ENCODE measurements around the gene A1BG.
"Not testable (repeated sequence)": the region's sequence is repeated elsewhere in the genome, so short reads cannot be mapped to it uniquely, and the experiment has no call there.

A1BG gene

GRCh38 chr19:58334691-58335249, 18.5 kb downstream of the A1BG start:
- no peak for DNase-seq

DNA sequence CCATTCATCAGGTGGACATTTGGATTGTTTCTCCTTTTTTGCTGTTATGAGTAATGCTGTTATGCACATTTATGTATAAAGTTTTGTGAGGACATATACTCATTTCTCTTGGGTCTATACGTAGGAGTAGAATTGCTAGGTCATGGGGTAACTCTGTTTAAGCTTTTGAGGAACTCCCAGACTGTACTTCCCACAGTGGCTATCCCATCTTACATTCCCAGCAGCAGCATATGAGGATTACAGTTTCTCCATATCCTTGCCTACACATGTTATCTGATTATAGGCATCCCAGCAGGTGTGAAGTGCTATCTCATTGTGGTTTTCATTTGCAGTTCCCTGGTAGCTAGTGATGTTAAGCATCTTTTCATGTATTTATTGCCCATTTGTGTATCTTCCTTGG, 20.6 kb downstream of the A1BG start:
- DNase-seq = no peak

- no peak for DNase-seq
These were observed 22.8 kb downstream of the A1BG start for GRCh38 chr19:58330458-58330857.

GRCh38 chr19:58328999-58329398, 24.3 kb downstream of the A1BG start:
- DNase-seq = peak; percentile 4

DNA sequence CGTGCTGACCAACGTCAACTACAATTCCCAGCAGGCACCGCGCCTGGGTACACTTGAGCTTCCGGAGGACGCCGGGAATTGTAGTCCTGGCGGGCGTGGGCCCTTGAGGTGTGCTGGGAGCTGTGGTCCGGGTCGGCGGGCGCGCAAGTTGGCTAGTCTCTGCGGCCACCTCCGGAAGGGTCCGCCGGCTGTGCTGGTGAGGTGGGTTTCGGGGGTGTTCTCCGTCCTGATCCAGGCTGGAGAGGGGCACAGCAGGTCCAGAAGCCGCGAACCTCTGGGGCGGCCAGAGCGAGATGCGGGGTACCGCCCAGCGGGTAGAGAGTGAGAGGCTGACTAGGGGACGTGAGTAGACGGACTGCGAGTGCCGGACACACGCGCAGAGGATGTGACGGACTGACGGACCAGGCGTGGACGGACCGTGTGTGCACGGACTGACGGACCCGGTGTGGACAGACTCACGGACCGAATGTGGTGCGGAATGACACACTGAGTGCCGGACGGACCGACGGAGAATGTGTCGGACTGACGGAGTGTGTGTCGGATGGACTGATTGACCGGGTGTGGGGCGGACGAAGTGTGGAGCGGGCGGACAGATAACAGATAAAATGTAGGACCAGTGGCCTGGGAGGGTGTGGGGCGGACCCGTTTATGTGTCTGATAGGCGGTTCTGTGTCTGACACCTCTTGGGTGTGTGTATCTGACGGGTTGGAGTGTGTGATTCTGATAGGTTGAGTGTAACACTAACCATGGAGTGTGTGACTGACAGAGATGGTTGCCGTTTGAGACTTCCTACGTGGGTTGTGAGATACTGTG, 26.2 kb downstream of the A1BG start, which contains the start of gene ZSCAN22:
Gene ZSCAN22, plus strand, starts transcription at position 81 of the 813 bp plus-strand sequence. CDS start 7,809 bp downstream, outside the sequence.
- peak; percentile 80 for DNase-seq

DNA sequence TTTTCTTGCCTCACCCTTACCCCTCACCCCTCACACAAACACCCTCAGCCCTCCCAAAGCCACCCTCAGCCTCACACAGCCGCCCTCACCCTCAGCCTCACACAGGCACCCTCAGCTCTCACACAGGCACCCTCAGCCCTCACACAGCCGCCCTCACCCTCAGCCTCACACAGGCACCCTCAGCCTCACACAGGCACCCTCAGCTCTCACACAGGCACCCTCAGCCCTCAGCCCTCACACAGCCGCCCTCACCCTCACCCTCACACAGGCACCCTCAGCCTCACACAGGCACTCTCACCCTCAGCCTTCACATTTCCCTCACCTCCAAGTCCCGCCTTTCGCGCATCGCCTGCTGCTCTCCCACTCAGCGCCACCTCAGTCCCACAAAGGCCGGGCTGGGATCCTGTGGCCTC, 26.8 kb downstream of the A1BG start:
- DNase-seq = no peak

- DNase-seq = no peak
These were observed 27.8 kb downstream of the A1BG start for GRCh38 chr19:58325311-58326022.

GRCh38 chr19:58319241-58319640, 34.1 kb downstream of the A1BG start:
- no peak for DNase-seq

GRCh38 chr19:58318297-58318696, 35.0 kb downstream of the A1BG start:
- no peak for DNase-seq

GRCh38 chr19:58317476-58318072, 35.7 kb downstream of the A1BG start:
- no peak for DNase-seq

- DNase-seq = no peak
These were observed 37.7 kb downstream of the A1BG start for GRCh38 chr19:58315580-58315979.

- no peak for DNase-seq
These were observed 41.9 kb downstream of the A1BG start for GRCh38 chr19:58311345-58311865.

DNA sequence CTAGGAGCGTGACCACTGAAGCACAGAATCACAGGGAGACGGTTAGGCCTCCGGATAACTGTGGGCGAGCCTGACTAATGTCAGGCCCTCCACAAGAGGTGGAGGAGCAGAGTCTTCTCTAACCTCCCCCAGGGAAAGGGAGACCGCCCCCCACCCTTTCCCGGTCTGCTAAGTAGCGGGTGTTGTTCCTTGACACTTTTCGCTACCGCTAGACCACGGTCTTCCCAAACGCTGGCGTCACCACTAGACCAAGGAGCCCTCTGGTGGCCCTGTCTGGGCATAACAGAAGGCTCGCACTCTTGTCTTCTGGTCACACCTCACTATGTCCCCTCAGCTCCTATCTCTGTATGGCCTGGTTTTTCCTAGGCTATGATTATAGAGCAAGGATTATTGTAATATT, 42.6 kb downstream of the A1BG start:
- DNase-seq = not testable (repeated sequence)

DNA sequence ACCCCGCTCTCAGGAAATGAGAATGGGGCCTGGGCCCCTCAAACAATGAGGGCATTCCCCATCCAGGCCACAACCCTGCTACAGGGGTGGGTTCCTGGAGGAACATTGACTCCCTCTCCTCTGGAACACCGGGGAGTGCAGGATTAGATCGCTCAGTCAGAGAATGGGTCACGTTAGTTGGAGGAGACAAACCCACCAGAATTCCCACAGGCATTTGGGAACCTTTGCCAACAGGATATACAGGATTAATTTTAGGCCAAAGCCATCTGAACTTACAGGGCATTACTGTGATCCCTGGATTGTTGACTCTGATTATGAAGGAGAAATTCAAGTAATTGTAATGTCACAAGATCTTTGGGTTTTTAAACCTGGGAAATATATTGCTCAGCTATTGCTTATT, 45.6 kb downstream of the A1BG start:
- DNase-seq = no peak

DNA sequence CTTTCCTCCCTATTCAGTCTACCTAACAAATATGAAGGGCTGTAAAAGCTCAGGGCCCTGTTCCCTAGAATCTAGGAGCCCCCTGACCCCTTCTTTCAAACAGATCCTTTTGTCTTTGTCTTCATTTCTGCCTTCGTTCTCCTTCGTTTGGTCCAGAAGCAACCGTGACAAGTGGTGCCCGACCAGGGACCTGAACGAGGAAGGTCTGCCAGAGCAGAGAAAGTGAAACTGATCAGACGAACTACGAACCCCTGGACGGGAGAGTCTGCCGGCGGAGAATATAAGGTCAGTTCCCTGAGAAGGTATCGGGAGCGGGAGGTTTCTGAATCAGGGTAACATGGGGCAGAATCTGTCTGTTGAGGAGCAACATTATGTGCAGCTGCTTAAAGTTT, 47.4 kb downstream of the A1BG start:
- no peak for DNase-seq

GRCh38 chr19:58305065-58305931, 48.0 kb downstream of the A1BG start, which contains the start of gene ERVK3-1:
Gene ERVK3-1 (plus strand): TSS chr19:58305377. CDS start chr19:58312169, 6,792 bp downstream.
- peak; percentile 94 for DNase-seq

GRCh38 chr19:58304748-58305064, 48.6 kb downstream of the A1BG start:
- peak; percentile 85 for DNase-seq

- no peak for DNase-seq
These were observed 49.0 kb downstream of the A1BG start for GRCh38 chr19:58304255-58304654.

DNA sequence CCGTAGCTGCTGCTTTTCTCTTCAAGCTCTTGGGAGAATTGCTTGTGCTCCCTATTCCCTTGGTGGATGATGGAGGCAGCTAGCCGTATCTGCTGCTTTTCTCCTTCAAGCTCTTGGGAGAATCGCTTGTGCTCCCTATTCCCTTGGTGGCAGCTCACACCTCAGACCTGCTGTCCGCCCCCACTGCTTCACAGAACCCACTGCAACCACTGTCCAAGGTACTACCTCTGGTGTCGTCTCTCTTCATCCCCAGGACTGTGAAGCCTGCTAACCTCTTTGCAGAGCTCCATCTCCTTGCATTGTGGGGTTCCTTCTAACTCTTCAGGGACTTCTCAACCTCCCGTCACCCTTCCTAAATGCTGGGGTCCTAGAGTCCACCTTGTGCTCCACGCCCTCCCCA, 52.7 kb downstream of the A1BG start:
- no peak for DNase-seq

DNA sequence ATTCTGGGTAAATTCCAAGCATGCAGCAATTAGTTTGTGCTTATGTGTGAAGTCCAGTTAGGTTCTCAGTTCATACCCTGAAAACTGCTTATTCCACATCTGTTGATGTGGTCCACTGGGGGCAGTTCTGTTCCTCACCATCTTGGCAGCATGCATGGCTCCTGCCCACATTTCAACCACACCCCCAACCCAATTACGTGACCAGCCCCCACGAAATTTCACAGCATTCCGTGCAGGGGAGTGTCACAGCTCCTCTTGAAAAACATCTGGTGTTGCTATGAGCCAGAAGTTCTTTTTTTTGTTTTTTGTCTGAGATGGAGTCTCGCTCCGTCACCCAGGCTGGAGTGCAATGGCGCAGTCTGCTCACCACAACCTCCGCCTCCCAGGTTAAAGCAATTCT, 57.2 kb downstream of the A1BG start:
- no peak for DNase-seq

Measured in NCI-H510A treated with DMSO at 0.1 percent for 48 hours (cell line).